ENCODE results near the gene PFN4.

- TF ChIP-seq CTCF (IDR thresholded peaks at IDR 0.05 in 8 of 11, conservative IDR thresholded peaks at IDR 0.05 in 3 of 11) = no peak
- TF ChIP-seq POLR2AphosphoS5 (IDR thresholded peaks at IDR 0.05) = no peak
- no peak for TF ChIP-seq POLR2A (IDR thresholded peaks at IDR 0.05)
These were observed 49.3 kb downstream of the PFN4 start for GRCh38 chr2:24073816-24074215.

All from spleen (tissue), 7 donors.